Stimulated activated naive CD8-positive, alpha-beta T cell treated with anti-CD3 and anti-CD28 coated beads, Interleukin-15, amount 100 ng/mL, for 72 hours (primary cell): ENCODE measurements around the gene FABP1.

ENCODE experiments used
- ATAC-seq: fragments of 150-1000 bp; cut with Tn5 transposase; 2 replicates; pipeline ENCODE4 v1.10.0; 2021; ENCODE audit warnings: mild to moderate bottlenecking, moderate library complexity
- DNase-seq, 2 donors: peaks; one replicate each; pipeline ENCODE4 v3.0.0; 2021 to 2022
- H3K27ac Mint-ChIP-seq, 2 donors: one replicate each; pipeline ENCODE4 v1.8.0; 2022; ENCODE audit warnings: mild to moderate bottlenecking in 2 of 2, mixed read lengths in 2 of 2, moderate library complexity in 2 of 2
- H3K27me3 Mint-ChIP-seq: one replicate; pipeline ENCODE4 v1.8.0; 2022; ENCODE audit warnings: mixed read lengths
- H3K4me1 Mint-ChIP-seq: one replicate; pipeline ENCODE4 v1.8.0; 2022; ENCODE audit warnings: mild to moderate bottlenecking, mixed read lengths
- H3K4me3 Mint-ChIP-seq, 2 donors: one replicate each; pipeline ENCODE4 v1.8.0; 2022; ENCODE audit warnings: mild to moderate bottlenecking in 2 of 2, mixed read lengths in 2 of 2, moderate library complexity in 1 of 2
- H3K9me3 Mint-ChIP-seq, 2 donors: one replicate each; pipeline ENCODE4 v1.8.0; 2022; ENCODE audit warnings: mixed read lengths in 2 of 2

FABP1 gene

GRCh38 chr2:88127888-88128653 is at the start of gene FABP1:
Gene FABP1 (minus strand): TSS chr2:88128062. CDS start chr2:88128017, 45 bp downstream.
- Mint-ChIP-seq H3K27ac (no peak within 1 kb of the TSS), H3K4me3 (no peak within 1 kb of the TSS), H3K9me3 (no peaks in the 10 kb centered on the region), H3K4me1 (no peaks in the 10 kb centered on the region), H3K27me3 (peaks cover 17% of the 10 kb centered on the region)
- ATAC-seq (no peak), DNase-seq (no peak)

DNA sequence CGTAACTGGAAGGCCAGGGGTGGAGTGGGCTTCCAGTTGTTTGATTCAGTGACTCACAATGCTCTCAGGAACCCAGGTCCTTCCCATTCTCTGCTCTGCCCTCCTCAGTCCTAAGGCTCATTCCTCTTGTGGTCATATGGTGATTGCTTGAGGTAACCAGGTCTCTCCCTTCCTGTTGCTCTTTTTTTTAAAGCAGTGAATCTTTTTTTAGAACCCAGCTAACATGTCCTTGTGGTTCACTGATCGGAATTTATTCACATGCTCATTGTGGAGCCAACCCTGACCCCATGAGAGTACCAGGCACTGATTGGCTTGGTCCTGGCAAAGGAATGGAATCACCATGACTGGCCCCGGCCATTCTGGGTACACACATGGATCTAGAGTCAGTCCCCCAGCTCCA is 49.7 kb upstream of the FABP1 start:
- Mint-ChIP-seq H3K4me1 (peaks cover 15% of the 10 kb centered on the region), H3K27me3 (peaks cover 16% of the 10 kb centered on the region), H3K4me3 (no peak overlapping the region), H3K9me3 (peaks cover 6% of the 10 kb centered on the region in 2 donors), H3K27ac (no peak overlapping the region)
- DNase-seq (no peak), ATAC-seq (no peak)

DNA sequence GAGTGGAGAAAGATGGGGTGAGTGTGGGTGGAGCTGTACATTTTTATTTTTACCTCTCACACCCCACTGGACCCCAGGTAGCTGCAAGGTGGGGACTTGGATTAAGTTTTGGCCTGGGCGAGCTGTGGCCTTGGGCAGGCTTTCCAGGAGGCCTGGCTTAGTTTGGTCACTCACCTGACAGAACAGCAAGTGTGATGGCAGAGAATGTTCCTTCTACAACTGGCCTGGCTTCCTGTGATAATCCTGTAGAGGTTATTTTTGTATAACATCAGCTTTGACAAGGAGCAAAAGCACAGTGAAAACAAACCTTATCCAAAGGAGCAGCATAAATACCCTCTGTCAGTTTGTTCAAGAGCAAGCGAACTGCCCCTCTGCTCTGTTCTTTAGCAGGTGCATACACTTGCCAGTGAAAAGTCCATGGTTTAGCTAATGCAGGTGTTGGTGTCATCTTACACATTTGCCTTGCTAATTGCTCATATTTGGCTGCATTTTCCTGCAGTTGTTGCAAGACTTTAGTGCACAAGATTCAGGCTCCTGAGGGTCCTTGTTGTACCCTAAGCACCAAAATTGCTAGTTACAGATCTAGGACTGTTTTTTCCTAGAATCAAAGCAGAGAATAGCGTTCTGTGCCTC is 48.6 kb upstream of the FABP1 start:
- H3K27ac Mint-ChIP-seq, result no peak overlapping the region
- H3K9me3 Mint-ChIP-seq, result peaks cover 2 to 3% of the 10 kb centered on the region in 2 donors
- DNase-seq (no peak), ATAC-seq (no peak)
- no peak overlapping the region for H3K4me3 Mint-ChIP-seq
- H3K27me3 Mint-ChIP-seq, result peaks cover 17% of the 10 kb centered on the region
- peaks cover 6% of the 10 kb centered on the region for H3K4me1 Mint-ChIP-seq

- DNase-seq (no peak), ATAC-seq (no peak)
- H3K27me3 Mint-ChIP-seq, result peaks cover 17% of the 10 kb centered on the region
- no peak overlapping the region for H3K27ac Mint-ChIP-seq
- no peak overlapping the region for H3K4me3 Mint-ChIP-seq
- peaks cover 0 to 3% of the 10 kb centered on the region in 2 donors for H3K9me3 Mint-ChIP-seq
- H3K4me1 Mint-ChIP-seq, result peaks cover 9% of the 10 kb centered on the region
Measured at GRCh38 chr2:88172882-88173281, 45.0 kb upstream of the FABP1 start.

- Mint-ChIP-seq H3K4me1 (peaks cover 9% of the 10 kb centered on the region), H3K4me3 (no peak overlapping the region), H3K27me3 (peaks cover 12% of the 10 kb centered on the region), H3K27ac (no peak overlapping the region), H3K9me3 (peaks cover 0 to 3% of the 10 kb centered on the region in 2 donors)
- no peak for ATAC-seq
- DNase-seq, result no peak
Measured at GRCh38 chr2:88171966-88172365, 44.1 kb upstream of the FABP1 start.

- H3K9me3 Mint-ChIP-seq, result peaks cover 0 to 3% of the 10 kb centered on the region in 2 donors
- ATAC-seq, result peak; percentile 62
- H3K4me1 Mint-ChIP-seq, result peaks cover 9% of the 10 kb centered on the region
- H3K27me3 Mint-ChIP-seq, result peaks cover 12% of the 10 kb centered on the region
- peak overlapping the region; percentile 76 to 91 for H3K27ac Mint-ChIP-seq
- H3K4me3 Mint-ChIP-seq, result peak overlapping the region; percentile 78 to 80
- peak in 1 of 2 donors; percentile 18 for DNase-seq
Measured at GRCh38 chr2:88170472-88170892, 42.6 kb upstream of the FABP1 start.

DNA sequence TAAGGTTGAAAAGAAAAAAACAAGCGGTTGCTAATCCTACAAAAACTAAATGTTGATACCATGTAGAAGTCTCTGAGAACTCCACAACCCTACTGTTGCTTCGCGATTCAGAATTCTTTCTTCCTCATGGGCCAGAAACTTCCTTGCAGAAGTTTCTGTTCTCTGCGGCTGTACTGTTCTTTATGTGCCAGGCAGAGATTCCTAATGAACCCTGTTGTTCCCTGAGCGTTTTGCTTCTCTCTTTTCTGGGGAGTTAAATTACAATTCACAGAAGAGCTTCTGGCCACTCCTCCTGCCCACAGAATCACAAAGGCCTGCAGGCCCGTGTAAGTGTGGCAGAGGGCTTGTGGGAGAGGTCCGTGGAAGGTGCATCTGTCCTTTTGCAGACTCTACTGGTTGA is 40.5 kb upstream of the FABP1 start:
- DNase-seq, result no peak
- H3K27ac Mint-ChIP-seq, result no peak overlapping the region

DNA sequence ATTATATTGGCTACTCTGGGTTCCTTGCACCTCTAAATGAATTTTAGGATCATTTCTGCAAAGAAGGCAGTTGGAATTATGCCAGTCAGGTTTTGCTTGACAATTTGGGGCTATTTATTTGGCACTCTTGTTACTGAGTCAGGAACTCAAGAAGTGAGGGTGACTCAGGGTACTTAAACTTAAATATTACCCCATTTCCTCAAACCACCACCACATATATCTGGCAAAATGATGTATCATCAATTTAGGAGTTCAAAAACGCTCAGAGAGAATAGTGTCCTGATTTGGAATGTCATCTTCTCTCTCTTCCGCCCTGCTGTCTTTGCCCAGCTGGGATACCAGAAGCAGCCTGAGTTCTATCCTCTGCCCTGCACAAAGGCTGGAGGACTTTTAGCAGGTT is 39.9 kb upstream of the FABP1 start:
- no peak overlapping the region for H3K27ac Mint-ChIP-seq
- DNase-seq, result no peak
- no peak for ATAC-seq
- peaks cover 0 to 3% of the 10 kb centered on the region in 2 donors for H3K9me3 Mint-ChIP-seq
- H3K27me3 Mint-ChIP-seq, result peaks cover 12% of the 10 kb centered on the region
- H3K4me1 Mint-ChIP-seq, result peaks cover 9% of the 10 kb centered on the region
- H3K4me3 Mint-ChIP-seq, result no peak overlapping the region

More for the DNA sequence above, 40.5 kb upstream of the FABP1 start:
- peaks cover 12% of the 10 kb centered on the region for H3K27me3 Mint-ChIP-seq
- peaks cover 9% of the 10 kb centered on the region for H3K4me1 Mint-ChIP-seq
- ATAC-seq, result no peak
- no peak overlapping the region for H3K4me3 Mint-ChIP-seq
- H3K9me3 Mint-ChIP-seq, result peaks cover 0 to 3% of the 10 kb centered on the region in 2 donors

- Mint-ChIP-seq H3K27ac (no peak overlapping the region), H3K4me1 (no peaks in the 10 kb centered on the region), H3K4me3 (no peak overlapping the region), H3K27me3 (no peaks in the 10 kb centered on the region), H3K9me3 (peaks cover 0 to 3% of the 10 kb centered on the region in 2 donors)
- DNase-seq (no peak), ATAC-seq (no peak)
Measured at GRCh38 chr2:88165332-88166003, 37.6 kb upstream of the FABP1 start.

DNA sequence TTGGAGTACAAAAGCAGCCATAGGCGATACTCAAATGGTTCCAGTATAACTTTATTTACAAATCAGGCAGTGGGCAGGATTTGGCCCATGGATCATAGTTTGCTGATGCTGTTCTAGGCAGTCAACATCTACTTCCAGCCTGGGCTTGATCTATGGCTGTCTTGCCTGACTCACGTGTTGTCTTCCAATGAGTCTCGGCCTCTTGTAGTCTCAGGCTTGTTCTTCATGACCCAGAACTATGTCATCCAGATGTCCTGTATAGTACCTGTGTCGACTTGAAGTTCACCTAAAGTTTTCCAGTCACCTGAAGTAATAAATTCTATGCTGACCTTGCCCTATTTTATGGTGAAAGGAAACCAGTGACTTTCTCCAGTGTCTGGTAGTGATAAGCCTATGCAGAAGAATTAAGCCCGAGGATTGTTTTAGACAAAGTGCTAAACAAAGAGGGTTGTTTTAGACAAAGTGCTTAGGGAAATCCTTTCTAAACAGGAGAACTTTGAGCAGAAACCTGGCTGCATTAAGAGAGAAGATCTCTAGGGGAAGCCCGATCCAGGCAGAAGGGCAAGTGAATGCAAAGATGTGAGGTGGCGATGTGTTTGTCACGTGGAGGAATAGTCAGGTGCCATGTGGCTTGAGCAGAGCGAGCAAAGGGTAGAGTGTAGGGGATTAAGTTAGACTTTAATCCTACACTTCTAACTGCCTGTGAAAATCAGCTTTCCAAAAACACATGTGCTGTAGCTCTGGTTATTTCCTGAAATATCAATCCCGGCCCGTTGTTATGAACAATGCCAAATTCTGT is 33.8 kb upstream of the FABP1 start:
- H3K27ac Mint-ChIP-seq, result no peak overlapping the region

GRCh38 chr2:88160517-88160916 is 32.7 kb upstream of the FABP1 start:
- Mint-ChIP-seq H3K4me1 (no peaks in the 10 kb centered on the region), H3K4me3 (no peak overlapping the region), H3K27ac (no peak overlapping the region), H3K27me3 (no peaks in the 10 kb centered on the region), H3K9me3 (no peaks in the 10 kb centered on the region)
- no peak for ATAC-seq
- no peak for DNase-seq

More for the DNA sequence above, 33.8 kb upstream of the FABP1 start:
- no peak for ATAC-seq
- no peaks in the 10 kb centered on the region for H3K9me3 Mint-ChIP-seq
- H3K4me1 Mint-ChIP-seq, result no peaks in the 10 kb centered on the region
- no peaks in the 10 kb centered on the region for H3K27me3 Mint-ChIP-seq
- no peak for DNase-seq
- H3K4me3 Mint-ChIP-seq, result no peak overlapping the region

DNA sequence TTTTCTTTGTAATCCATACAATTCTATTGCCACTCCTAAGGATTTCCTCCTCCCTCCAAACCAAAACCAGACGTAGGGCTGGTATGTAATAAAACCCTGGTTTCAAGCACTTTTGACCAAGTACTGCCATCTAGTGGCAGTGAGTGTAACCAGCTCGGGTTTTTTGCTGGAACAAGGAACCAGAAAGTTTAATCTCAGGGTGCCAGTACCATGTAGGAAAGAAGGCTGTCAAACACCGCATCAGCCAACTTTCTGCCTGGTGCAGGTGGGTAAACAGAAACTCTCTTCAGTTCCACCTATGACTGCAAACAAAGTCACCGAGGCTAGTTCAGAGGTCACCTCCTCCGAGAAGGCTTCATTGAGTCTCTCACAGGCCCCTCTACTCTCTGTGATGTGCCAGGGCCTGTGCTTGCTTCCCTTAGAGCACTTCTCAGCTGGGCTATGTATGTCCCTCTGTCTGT is 32.1 kb upstream of the FABP1 start:
- Mint-ChIP-seq H3K4me1 (no peaks in the 10 kb centered on the region), H3K9me3 (no peaks in the 10 kb centered on the region), H3K27ac (no peak overlapping the region), H3K4me3 (no peak overlapping the region), H3K27me3 (no peaks in the 10 kb centered on the region)
- ATAC-seq, result peak; percentile 60
- DNase-seq, result peak; percentile 39 to 53

DNA sequence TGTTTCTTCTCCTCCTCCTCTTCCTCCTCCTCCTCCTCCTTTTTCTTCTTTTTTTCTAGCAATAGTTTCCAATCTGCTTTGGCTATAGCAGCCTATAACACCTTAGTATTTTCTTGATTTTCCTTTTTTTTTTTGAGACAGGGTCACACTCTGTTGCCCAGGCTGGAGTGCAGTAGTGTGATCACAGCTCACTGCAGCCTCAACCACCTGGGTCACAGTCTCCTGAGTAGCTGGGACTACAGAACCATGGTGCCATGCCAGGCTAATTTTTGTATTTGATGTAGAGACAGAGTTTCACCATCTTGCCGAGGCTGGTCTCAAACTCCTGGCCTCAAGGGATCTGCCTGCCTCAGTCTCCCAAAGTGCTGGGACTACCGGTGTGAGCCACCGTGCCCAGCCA is 31.6 kb upstream of the FABP1 start:
- no peaks in the 10 kb centered on the region for H3K9me3 Mint-ChIP-seq
- H3K27me3 Mint-ChIP-seq, result no peaks in the 10 kb centered on the region
- DNase-seq (no peak), ATAC-seq (no peak)
- H3K27ac Mint-ChIP-seq, result no peak overlapping the region
- H3K4me3 Mint-ChIP-seq, result no peak overlapping the region
- H3K4me1 Mint-ChIP-seq, result no peaks in the 10 kb centered on the region

DNA sequence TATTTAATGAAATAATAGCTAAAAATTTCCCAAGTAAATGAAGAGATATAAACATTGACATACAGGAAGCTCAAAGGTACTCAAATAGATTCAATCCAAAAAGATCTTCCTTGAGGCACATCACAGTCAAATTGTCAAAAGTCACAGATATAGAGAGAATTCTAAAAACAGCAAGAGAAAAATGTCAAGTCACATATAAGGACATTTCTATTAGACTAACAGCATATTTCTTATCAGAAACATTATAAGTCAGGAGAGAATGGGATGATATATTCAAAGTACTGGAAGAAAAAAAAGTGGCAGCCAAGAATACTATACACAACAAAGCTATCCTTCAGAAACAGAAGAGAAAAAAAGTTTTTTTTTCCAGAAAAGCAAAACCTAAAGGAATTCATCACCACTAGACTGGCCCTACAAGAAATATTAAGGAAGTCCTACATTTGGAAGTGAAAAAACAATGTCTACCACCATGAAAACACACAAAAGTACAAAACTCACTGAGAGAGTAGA is 21.1 kb upstream of the FABP1 start:
- DNase-seq (no peak), ATAC-seq (no peak)
- Mint-ChIP-seq H3K4me3 (no peak overlapping the region), H3K9me3 (peaks cover 27 to 33% of the 10 kb centered on the region in 2 donors), H3K27ac (peak overlapping the region in 1 of 2 donors; percentile 1), H3K27me3 (peaks cover 3% of the 10 kb centered on the region), H3K4me1 (no peaks in the 10 kb centered on the region)

DNA sequence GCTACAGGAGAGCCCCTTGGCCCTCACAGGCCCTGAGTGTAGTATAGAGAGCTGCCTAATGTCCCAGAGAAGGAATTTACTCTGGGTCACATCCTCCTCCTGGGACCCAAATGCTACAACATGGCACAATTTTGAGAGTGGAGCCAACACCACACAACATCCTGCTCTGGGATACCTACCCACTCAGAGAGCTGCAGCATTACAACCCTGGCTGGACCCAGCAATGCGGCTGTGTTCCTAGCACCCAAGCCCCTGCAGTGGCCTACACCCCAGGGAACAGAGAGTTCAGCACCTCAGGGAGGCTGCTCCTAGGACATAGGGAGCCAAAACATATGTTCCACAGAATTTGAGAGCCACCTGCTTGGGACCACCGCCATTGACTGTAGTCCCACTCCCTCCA is 19.3 kb upstream of the FABP1 start:
- Mint-ChIP-seq H3K27me3 (peaks cover 15% of the 10 kb centered on the region), H3K27ac (peak overlapping the region in 1 of 2 donors; percentile 38), H3K4me1 (no peaks in the 10 kb centered on the region), H3K4me3 (no peak overlapping the region), H3K9me3 (peaks cover 22 to 26% of the 10 kb centered on the region in 2 donors)
- DNase-seq (no peak), ATAC-seq (no peak)
